Thyroid gland (tissue), 4 donors: ENCODE data around the gene GNG7.
"Not testable (repeated sequence)": the region's sequence is repeated elsewhere in the genome, so short reads cannot be mapped to it uniquely, and the experiment has no call there.

Experiments
- CTCF ChIP-seq, 6 experiments: fragments of 200-600 bp in 3 of 6; fragments of 450-650 bp in 3 of 6; sonication (generic) in 3 of 6; IDR thresholded peaks; one replicate each; pipeline ENCODE4 v1.5.1; 2016 to 2019; ENCODE audit warnings: antibody characterized with exemption in 6 of 6, mild to moderate bottlenecking in 2 of 6, inconsistent platforms in 1 of 6, moderate library complexity in 1 of 6
- POLR2A ChIP-seq, 2 donors: fragments of 450-650 bp; IDR thresholded peaks; one replicate each; pipeline ENCODE4 v1.6.1; 2017; ENCODE audit warnings: antibody characterized with exemption in 2 of 2, mild to moderate bottlenecking in 2 of 2, moderate library complexity in 1 of 2

DNA sequence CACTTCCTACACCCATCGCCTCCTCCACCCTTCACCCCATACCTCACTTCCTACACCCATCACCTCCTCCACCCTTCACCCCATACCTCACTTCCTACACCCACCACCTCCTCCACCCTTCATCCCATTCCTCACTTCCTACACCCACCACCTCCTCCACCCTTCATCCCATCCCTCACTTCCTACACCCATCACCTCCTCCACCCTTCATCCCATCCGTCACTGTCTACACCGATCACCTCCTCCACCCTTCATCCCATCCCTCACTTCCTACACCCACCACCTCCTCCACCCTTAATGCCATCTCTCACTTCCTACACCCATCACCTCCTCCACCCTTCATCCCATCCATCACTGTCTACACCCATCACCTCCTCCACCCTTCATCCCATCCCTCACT is 10.7 kb upstream of the GNG7 start:
- TF ChIP-seq CTCF, POLR2A (IDR thresholded peaks at IDR 0.05): not testable (repeated sequence)
